Measurements from ENCODE around the gene AK3.
A peak's percentile ranks its signal among the peaks of the same experiment; 100 is the strongest.

AK3 gene

DNA sequence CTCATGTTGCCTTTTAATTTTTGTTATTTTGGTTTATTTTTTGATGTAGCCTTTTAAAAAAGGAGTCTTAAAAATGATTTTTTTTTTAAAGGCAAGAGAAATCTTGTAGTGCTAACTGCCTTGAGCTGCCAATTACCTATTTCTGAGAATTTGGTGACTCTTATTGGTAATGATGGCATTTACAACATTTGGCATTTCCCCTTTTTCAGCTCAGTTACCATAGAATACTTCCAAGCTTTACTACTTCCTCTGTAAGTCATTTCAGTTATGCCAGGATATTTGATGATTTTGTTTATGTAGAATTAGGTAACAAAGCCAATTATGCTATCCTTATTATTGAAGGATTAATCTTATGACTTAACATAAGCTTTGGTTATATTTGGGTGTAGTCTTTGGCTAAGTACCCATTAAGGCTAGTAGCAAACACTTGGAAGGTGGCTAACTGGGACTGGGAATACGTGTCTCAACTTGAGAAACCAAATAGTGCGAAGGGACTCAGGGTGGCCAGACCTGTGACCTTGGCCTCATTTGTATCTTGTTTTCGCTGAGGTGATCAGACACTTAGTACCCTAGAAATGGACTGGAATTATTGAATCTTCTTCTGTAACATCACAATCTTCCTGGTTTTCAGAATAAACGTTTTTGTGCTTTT is 33.9 kb downstream of the AK3 start:
- TF ChIP-seq, protein P1, sequence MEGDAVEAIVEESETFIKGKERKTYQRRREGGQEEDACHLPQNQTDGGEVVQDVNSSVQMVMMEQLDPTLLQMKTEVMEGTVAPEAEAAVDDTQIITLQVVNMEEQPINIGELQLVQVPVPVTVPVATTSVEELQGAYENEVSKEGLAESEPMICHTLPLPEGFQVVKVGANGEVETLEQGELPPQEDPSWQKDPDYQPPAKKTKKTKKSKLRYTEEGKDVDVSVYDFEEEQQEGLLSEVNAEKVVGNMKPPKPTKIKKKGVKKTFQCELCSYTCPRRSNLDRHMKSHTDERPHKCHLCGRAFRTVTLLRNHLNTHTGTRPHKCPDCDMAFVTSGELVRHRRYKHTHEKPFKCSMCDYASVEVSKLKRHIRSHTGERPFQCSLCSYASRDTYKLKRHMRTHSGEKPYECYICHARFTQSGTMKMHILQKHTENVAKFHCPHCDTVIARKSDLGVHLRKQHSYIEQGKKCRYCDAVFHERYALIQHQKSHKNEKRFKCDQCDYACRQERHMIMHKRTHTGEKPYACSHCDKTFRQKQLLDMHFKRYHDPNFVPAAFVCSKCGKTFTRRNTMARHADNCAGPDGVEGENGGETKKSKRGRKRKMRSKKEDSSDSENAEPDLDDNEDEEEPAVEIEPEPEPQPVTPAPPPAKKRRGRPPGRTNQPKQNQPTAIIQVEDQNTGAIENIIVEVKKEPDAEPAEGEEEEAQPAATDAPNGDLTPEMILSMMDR (IDR thresholded peaks at IDR 0.05): no peak
- no peak for DNase-seq (ENCODE audit: low spot score)
- Histone ChIP-seq H3K27ac (no peak overlapping the region), H3K4me3 (no peak overlapping the region)

DNA sequence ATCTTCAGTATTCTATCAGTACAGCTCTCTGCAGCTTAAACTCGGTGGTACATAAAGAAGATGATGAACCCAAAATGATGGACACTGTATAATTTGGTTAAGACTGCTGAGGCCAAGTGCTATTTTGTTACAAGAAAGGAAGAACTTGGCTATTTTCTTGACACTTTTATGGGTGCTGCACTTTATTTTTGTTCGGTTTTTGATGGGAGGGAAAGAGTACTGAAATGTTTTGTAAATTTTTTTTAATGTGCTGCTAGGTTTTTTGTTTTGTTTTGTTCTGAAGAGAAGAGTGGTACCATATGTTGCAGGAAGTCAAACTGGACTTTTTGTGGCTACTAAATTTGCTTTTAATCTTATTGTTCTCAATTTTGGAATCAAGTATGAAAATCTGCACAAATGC is 35.0 kb downstream of the AK3 start:
- no peak for DNase-seq (ENCODE audit: low spot score)
- TF ChIP-seq, protein P1 (IDR thresholded peaks at IDR 0.05): no peak
- H3K4me3 ChIP-seq: no peak overlapping the region
- no peak overlapping the region for H3K27ac ChIP-seq

DNA sequence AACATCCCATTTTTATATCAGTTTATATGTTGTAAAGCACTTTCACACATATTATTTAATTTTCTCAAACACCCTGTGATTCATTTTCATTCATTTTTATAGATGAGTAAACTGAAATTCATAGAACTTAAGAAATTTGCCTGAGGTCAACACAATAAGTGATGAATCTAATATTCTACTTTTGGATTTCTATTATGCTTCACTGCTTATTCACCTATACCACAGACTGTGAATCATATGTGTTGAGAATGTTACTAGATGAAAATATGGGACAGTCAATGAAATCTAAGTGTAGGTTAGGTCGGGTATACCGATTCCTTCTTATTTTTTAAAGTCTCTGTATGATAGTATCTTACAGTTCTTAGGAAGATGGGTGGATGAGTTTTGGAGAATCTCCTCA is 36.9 kb downstream of the AK3 start:
- Histone ChIP-seq H3K4me3 (no peak overlapping the region), H3K27ac (no peak overlapping the region)
- TF ChIP-seq, protein P1 (IDR thresholded peaks at IDR 0.05): no peak
- no peak for DNase-seq (ENCODE audit: low spot score)

DNA sequence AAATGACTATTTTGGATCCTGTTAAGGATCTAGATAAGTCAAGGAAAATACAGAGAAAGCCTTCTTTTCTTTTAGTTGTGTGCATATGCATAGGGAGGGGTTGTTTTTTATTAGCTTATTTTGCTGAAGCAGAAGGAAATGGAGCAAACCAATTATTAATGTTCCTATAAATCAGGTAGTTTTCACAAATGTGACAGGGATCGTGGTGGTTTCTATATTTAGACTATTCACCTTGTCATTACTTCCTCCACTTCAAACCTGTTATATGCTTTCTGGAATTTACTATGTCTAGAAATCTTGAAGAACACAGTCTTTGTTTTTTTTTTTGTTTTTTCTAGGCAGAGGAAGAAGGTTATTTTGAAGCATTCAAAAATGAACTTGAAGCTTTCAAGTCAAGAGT is 39.5 kb downstream of the AK3 start:
- TF ChIP-seq, protein P1 (IDR thresholded peaks at IDR 0.05): no peak
- Histone ChIP-seq H3K4me3 (no peak overlapping the region), H3K27ac (no peak overlapping the region)
- no peak for DNase-seq (ENCODE audit: low spot score)

DNA sequence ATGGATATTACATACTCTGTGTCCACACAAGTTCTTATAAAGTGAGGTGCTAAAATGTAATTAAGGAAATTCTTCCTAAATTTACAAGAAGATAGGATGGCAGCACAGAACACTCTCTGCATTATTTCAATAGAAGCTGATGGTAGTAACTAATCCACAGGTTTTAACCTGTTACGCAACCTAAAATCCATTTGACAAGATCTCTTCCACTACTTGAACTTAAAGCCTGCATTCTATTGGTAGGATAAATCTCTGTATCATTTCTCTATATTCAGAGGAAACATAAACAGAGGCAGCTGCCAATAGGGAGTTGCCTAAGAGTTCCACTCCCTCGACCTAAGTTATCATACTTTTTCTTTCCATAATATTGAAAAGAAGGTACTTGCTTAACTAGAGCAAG is 40.1 kb downstream of the AK3 start:
- TF ChIP-seq, protein P1 (IDR thresholded peaks at IDR 0.05): no peak
- no peak for DNase-seq (ENCODE audit: low spot score)
- Histone ChIP-seq H3K4me3 (no peak overlapping the region), H3K27ac (no peak overlapping the region)

DNA sequence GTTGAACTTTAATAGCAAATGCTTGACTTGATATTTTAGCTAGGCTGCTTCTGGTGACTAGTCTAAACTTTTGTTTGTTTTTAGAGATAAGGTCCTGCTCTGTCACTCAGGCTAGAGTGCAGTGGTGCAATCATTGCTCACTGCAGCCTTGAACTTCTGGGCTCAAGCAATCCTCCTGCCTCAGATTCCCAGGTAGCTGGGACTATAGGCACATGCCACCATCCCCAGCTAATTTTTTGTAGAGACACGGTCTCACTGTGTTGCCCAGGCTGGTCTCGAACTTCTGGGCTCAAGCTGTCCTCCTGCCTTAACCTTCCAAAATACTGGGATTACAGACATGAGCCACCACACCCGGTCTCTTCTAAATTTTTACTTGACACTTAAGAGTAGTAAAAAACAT is 40.9 kb downstream of the AK3 start:
- TF ChIP-seq, protein P1 (IDR thresholded peaks at IDR 0.05): no peak
- no peak overlapping the region for H3K4me3 ChIP-seq
- no peak overlapping the region for H3K27ac ChIP-seq
- no peak for DNase-seq (ENCODE audit: low spot score)

DNA sequence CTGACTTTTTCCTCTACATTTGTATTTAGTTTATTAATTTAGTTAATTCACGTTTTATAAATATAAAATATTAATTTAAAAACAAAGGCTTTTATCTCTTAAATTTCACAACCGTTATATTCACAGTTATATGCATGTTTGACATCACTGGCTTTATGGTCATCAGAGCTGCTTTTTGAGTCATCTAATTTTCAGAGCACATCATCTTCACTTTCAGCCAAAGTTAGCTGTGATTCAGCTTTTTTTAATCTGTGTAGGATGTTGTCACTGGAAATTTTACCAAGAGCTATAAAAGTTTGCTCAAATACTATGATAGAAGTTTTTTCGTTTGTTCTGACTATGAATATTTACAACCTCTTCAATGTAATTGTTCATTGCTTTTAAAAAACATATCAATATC is 49.2 kb downstream of the AK3 start:
- peak overlapping the region in 1 of 2 donors; percentile 19 for H3K27ac ChIP-seq
- no peak for DNase-seq (ENCODE audit: low spot score)
- no peak overlapping the region for H3K4me3 ChIP-seq
- TF ChIP-seq, protein P1 (IDR thresholded peaks at IDR 0.05): no peak
